Head of caudate nucleus (tissue), 42 donors: ENCODE data around the gene KCNC4.

Experiments
- DNase-seq, 42 donors: peaks; one replicate each; pipeline versions ENCODE4 v3.0.0 to v3.0.0-alpha.2; 2020 to 2021; ENCODE audit warnings: mixed read lengths in 7 of 42
- intact Hi-C: fragments of 100-400 bp; cut with DNase I; formaldehyde crosslinking; loops from one replicate; pipeline ENCODE4 v1.15.0; 2022

KCNC4 gene

GRCh38 chr1:110225212-110225611 is 15.1 kb downstream of the KCNC4 start:
- no peak for DNase-seq
- intact Hi-C loops = no loop called here

GRCh38 chr1:110225756-110226404 is 15.8 kb downstream of the KCNC4 start:
- intact Hi-C loops = no loop called here
- DNase-seq = no peak

DNA sequence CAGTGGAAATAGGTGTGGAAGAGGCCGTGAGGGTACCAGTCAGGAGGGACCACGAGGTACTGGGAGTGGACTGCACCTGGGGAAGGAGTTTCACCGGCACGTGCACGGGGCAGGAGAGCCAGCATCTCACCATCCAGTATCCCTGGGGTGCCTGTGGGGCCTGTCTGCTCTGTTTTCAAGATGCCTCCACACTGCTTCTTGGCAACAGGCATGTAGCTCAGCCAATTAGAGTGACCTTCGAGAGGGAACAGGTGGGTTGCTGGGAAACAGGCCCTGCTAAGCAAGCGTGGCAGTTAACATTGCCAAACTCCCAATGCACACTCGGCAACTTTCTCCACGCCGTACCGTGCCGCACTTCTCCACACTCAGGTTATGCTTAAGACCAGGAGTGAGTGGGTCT is 17.7 kb downstream of the KCNC4 start:
- intact Hi-C loops = no loop called here
- DNase-seq = no peak

- DNase-seq = no peak
- intact Hi-C loops = no loop called here
Measured at GRCh38 chr1:110228381-110228780, 18.3 kb downstream of the KCNC4 start.

DNA sequence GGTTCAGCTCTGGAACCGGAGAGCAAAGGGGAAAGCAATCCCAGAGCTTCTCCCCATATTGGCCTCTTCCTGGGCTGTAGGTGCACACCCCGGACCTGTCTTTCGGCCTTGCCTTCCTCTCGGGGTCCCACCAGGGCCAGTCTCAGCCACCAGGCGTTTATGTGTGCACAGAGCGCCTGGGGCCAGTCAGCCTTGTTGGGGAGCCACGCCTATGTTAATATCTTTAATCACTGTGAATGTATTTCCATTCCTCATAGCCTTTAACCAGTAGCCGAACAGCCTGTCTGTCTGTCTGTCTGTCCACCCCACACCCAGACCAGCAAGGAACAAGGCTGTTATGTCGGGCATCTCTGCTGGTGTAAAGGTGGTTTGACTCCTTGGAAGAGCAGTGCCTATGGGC is 18.8 kb downstream of the KCNC4 start:
- no peak for DNase-seq
- intact Hi-C loops = no loop called here

- intact Hi-C loops = no loop called here
- DNase-seq = peak in 39 of 42 donors; percentile 30 to 85 (median 60)
Measured at GRCh38 chr1:110229348-110230001, 19.4 kb downstream of the KCNC4 start.

- intact Hi-C loops = no loop called here
- no peak for DNase-seq
Measured at GRCh38 chr1:110230381-110231199, 20.5 kb downstream of the KCNC4 start.

DNA sequence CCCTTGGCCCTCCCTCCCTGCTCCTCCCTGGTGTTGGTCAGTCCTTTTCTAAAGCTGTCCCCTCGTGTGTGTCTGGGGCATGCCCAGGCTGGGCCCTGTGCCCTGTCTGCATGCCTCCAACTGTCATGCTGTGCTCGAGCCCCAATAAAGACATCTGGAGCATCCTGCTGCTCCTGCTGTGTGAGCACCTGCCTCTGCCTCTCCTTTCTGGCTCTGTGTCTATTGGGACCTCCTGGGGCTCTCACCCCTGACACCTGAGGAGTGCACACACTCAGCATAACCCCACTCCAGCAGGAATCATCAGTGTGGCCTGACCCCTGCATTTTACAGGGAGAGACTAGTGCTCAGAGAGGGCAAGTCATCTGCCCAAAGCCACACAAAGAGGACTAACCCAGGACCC is 23.7 kb downstream of the KCNC4 start:
- intact Hi-C loops = no loop called here
- no peak for DNase-seq

DNA sequence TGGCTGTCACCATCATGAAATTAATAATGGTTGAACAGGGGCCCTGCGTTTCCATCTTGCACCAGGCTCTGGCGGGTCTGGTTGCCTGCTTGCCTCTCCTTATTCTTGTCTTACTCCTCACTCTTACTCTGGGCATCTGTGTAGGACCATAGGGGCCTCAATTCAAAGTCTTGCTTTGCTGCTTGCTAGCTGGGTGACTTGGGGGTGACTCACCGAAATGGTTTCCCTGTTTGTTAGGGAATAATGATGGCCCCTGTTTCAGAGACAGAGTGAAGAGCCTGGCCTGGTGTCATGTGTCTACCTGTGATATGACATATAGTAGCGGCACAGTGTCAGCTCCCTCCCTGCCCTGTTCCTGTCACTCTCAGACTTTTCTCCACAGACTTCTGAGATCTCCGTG is 24.6 kb downstream of the KCNC4 start:
- DNase-seq = no peak
- intact Hi-C loops = no loop called here

GRCh38 chr1:110235181-110235833 is 25.2 kb downstream of the KCNC4 start:
- DNase-seq = no peak
- intact Hi-C loops = no loop called here

DNA sequence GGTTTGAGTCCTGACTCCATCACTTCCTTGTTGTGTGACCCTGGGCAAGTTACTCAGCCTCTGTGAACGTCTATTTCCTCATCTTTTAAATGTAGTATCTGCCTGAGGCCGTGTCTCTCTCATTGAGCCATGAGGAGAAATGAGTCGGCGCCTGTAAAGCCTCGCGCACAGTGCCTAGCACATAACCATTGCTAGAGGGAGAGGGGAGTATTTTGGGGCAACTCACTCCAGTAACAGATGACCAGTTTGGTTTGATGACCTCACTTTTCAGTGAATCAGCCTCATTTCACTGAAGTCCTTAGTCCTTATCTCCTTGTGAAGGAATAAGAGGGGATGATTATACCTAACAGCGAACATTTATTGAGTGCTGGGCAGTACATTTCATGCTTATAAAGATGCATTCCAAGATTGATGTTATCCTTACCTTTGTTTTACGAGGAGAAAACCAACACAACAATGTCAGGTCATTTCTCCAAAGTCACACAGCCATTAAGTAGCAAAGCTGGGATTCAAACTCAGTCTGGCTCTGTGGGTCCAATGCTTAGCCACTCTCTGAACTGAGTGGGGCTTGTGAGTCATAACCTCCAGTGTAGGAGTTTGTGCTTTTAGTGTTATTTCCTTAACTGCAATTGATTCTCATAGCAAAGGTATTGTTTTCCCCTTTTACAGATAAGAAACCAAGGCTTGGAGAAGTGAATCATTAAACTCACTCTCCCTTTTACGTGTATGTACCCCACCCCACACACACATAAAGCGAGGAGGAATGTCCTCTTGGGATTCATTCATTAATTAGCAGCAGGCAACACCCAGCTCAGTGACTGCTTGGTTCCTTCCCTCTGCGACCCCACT is 25.9 kb downstream of the KCNC4 start:
- intact Hi-C loops = no loop called here

GRCh38 chr1:110237386-110238152 is 27.5 kb downstream of the KCNC4 start:
- intact Hi-C loops = no loop called here
- DNase-seq = peak in 37 of 42 donors; percentile 20 to 87 (median 65)

More for the DNA sequence above, 25.9 kb downstream of the KCNC4 start:
- peak in 1 of 42 donors; percentile 41 for DNase-seq

DNA sequence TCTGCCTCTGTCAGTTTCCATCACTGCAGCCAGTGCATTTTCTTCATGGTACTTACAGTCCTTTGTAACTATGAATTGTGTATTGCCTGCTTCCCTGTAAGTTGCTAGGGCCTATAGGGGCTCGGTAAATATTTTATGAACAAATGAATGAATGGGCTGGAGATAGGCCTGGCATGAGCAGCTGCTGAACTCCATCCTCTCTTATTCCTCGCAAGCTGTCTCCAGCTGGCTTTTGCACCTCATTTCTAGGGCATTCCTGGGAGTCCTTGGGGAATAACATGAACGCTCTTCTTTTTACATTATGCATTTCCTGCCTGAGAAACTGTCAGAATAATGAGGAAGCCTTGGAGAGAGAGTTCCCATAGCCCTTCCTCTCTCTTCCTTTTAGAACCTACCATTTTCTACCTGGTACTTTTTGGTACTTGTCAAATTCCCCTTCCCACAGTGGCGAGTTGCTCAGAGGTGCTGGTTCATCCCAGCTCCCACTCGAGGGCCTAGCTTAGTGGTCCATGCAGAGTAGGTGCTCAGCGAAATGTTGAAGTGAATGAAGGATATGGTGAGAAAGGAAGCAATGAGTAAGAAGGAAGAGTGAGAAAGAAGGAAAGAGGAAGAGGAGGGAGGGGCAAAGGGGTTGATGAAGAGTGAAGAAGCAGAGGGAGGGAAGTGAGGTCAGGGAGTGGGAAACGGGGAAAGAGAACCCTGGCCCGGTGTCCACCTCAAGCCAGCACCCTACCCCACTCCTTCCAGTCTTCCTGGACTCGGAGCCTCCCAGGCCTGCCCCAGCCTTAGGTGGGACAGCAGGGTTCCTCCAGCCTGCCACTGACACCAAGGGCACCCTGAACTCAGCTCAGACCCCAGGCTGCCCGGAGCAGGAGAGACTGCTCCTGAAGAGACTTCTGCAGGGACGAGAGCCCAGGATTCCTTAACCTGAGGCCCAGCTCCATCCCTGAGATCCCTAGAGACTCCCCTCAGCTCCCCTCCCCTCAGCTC is 29.6 kb downstream of the KCNC4 start:
- no peak for DNase-seq
- intact Hi-C loops = no loop called here

DNA sequence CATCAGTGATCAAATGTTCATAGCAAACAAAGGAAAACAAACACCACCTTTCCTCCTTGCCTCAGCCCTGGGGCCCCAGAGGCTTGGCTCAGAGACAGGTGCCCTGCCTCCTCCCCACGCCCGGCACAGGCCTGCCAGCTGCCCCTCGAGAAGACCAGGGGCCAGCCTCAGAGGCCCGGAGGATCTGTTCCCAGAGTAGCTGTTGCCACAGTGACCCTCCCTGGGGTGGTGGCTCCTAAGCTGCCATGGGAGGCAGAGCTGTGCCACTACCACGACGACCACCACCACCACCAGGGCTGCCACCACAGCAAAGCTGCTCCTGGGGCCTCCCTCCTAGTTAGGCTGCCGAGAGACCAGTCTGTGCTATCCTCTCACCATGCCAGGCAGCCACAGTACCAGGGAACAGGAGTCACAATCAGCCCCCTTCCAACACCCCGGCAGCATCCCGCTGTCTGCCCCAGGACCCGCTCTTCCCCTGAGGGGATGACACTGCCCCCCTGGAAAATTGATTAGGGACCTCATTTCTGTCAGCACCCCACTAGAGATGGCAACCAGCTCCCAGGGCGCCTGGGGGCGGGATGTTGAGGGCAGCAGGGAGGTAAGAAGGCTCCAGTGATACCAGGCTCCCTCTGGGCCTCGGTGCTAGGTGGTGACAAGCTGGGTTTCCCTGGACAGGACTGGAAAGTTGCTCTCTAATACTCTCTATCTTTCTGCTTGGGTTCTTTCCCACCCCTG is 30.5 kb downstream of the KCNC4 start:
- intact Hi-C loops = no loop called here
- DNase-seq = no peak

- no peak for DNase-seq
- intact Hi-C loops = no loop called here
Measured at GRCh38 chr1:110241516-110241915, 31.4 kb downstream of the KCNC4 start.

GRCh38 chr1:110242062-110242461 is 31.9 kb downstream of the KCNC4 start:
- DNase-seq = no peak
- intact Hi-C loops = no loop called here
